Right renal cortex interstitium (tissue), 3 donors: Measurements from ENCODE around the gene OAT. TPM values are rescaled to one million over a fixed set of nuclear protein-coding genes. Genes with fewer than 3 reads are reported as not detected.

Source experiments
- DNase-seq, 3 donors: peaks; one replicate each; pipeline ENCODE4 v3.0.0-alpha.2; 2013; ENCODE audit warnings: low read depth in 3 of 3, low spot score in 2 of 3
- polyA plus RNA-seq, 3 donors: library from polyadenylated mRNA; unstranded; fragments of 120-200 nt; gene quantifications; one replicate each; pipeline ENCODE4 v1.2.1, GENCODE V29; 2013; ENCODE audit not compliant: insufficient read length in 3 of 3

The OAT gene
- polyA plus RNA-seq, 3 donors: 93.1 to 99.6 (median 98.6) TPM

DNA sequence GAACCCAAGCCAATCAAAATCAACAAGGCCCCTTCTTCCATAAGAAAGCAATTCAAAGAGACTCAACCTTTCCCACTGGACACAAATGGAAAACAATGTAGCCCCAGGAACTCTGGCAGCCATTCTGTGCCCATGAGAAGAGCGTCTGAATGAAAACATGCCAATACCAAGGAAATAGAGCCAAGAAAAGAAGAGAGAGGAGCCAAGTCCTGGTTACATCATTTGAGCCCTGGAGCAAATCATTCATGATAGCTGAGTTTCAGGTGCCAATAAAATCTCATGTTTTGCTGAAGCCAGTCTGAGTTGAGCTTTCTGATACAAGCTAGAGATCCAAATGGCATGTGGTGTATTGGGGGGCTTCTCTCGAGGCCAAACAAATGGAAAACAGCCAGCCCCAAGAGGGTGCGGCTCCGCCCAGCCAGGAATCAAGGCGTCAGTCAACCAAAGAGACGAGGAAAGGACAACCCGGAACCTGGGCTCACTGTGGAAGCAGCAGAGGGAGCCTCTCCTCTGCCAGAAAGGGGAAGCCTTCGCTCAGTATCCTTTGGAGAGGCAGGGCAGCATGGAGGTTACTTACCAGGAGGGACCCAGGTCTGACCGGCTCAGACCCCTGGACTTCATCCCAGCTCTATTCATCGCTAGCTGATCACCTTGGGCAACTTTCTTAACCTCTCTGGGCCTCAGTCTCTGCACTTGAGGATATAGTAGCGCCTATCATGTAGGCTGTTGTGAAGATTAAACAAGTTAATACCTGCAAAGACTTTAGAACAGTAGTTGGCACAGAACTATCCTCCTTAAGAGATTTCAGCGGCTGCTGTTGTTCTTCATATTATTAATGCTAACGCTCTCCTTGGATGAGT, 61.8 kb downstream of the OAT start:
- no peak for DNase-seq

DNA sequence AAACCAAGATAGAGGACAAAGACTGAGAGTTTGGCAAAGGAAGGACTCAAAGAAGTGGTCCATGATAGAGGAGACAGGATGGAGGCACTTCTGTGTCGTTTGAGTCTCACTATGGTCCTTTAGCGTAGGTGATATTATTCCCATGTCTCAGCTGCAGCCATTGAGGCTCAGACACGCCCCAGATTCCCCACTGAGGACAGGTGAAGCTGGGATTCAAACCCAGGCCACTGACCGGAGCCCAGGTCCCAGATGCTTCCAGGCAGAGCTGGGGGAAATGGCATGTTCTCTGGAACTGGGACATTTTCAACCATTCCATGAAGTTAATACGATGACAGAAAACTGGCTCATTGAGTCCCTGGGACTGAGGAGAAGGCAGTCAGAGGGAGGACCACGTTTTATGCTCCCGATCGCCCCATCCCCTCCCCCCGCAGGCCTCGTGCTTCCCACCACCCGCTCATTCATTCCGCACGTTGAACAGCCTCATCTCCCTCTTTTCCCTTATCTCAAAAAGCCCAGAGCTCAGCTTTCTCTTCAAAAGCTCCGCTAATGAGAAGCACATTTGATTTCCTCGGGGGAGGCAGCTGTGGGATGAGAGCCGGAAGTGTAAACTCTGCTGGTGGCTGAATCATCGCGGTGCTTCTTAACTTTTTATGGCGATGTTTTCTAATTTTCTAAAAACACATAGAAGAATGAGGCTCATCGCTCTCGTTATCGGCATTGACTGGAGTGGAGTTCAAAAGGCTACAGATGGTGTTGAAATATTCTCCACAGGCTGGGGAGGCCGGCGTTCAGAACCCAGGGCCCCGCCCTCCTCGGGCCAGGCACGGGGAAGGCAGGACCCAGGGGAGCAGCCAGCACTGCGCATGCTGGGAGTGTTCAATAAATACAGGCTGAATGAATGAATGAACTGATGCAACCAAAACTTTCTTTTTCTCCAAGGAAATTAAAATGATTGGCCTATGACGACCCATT, 64.0 kb downstream of the OAT start:
- peak in 2 of 3 donors; percentile 23 to 32 for DNase-seq

DNA sequence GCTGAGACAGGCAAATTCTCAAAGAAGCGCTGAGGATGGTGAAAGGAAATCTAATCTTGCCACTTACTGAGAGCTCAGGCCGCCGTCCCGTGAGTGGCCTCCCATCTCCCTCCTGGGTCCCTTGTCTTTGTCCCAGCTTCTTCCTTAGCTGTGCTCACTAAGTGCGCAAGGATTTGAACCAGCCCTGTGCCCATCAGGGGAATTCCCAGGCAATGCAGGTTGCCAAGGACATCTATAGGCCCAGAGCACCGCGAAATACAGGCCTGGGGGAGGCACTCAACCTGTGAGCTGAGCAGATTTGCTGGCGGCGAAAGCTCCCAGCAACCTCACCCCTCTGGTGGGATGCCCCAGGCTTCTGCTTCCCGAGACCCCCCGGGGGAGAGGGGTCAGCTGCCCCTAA, 64.8 kb downstream of the OAT start:
- no peak for DNase-seq

DNA sequence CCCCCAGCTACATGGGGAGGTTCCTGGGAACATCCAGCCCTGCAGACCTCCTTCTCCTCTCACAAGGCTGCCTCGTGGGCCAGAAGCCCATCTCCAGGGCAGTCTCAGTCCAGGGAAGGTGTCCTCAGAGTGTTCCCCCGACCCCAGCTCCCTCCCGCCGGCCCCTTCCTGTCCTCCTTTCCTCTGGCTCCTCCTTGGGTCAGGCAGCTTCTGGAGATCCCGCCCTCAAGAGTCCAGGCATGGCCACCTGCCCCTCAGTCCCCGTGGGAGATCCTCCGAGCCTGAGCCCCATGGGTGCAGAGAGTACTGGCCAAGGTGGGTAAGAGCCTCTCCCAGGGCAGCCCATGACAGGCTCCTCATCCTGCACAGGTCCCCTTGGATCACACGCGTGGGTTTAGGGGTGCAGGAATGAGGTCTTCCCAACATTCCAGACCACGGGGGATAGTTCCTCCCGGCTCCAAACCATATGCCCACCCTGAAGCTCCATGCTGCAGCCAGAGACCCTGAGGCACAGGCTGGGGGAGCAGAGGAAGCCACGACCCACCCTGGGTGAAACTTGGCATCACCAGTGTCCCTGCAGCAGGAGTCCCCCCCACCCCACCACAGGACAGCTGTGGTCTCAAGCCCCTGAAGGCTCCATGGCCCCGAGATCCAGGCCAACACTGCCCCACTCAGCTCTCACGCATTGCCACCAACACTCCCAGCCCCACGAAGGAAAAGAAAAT, 65.5 kb downstream of the OAT start:
- DNase-seq: no peak

DNA sequence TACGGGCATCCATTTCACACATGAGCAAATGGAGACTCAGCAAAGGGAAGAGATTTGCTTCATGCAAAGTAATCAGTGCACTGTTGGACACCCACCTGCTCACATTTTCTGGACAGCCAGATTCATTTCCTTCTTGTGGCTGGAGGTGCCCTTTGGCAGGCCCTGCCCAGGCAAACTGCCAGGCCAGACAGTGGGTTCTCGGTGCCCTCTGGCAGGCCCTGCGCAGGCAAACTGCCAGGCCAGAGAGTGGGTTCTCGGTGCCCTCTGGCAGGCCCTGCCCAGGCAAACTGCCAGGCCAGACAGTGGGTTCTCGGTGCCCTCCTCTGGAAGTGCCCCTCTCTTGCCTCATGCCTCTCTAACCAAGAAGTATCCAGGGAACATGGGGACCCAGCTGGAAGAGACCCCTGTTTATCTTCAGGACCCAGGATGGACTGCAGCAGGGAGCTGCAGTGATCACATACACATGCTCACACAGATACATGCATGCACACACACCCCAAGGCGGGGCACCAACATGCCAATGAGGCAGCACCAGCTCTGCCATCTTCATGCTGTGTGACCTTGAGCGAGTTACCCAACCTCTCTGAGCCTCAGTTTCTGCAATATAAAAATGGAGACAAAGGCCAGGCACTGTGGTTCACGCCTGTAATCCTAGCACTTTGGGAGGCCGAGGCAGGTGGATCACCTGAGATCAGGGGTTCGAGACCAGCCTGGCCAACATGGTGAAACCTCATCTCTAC, 67.1 kb downstream of the OAT start:
- no peak for DNase-seq

DNA sequence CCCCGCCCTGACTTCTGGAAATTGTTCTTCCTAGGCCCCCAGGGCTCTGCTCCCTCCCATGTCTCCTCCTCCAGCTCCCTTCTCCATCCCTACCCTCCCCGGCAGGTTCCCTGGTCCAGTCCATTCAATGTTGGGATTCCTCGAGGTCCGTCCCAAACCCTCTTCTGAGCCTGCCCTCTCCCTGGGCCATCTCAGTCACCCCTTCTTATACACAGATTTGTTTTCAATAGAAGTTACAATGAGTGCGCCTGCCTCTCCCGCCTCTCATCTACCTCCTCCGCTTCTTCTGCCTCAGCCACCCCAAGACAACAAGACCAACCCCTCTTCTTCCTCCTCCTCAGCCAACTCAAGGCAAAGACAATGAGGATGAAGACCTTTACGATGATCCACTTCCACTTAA, 67.9 kb downstream of the OAT start:
- no peak for DNase-seq

DNA sequence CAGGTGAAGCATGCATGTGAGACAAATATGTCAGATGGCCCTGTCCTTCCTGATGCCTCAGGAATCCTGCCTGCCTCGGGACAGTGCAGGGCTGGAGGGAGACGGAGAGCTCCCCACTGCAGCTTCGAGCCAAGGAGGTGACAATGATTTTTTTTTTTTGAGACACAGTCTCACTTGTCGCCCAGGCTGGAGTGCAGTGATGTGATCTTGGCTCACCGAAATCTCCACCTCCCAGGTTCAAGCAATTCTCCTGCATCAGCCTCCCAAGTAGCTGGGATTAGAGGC, 68.8 kb downstream of the OAT start:
- no peak for DNase-seq

DNA sequence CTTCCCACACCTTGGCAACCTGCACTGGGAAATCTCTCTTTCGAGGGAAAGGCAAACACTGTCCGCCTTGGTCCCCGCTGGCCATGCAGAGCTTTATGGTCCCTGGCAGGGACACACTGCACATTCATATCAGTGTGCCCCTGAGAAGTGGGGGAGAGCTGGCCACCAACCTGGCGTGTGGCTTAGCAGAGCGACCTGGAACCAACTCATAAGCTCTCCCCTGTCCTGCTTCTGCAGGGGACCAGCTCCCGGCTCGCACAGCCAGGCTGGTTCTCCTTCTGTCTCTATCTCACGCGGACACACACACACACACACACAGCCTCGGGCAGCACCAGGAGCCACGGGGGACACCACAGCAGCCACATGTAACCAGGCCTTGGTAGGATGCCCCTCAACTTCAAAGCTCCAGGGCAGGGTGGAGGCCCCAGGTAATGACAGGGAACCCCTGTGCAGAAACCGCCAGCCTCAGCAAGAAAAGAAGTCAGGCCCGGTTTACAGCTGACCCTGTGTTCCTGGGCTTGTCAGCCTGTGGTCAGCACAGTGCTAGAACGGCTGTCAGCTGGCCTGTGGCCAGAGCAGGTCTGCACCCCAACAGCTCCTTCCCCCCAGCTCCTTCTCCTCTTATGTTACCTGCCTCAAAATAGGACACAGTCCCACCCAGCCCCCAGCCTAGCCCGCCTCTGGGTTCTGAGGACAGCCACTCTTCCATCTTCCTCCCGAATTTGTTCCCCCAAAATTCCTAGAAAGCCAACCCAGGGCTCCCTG, 69.3 kb downstream of the OAT start:
- DNase-seq: no peak

DNA sequence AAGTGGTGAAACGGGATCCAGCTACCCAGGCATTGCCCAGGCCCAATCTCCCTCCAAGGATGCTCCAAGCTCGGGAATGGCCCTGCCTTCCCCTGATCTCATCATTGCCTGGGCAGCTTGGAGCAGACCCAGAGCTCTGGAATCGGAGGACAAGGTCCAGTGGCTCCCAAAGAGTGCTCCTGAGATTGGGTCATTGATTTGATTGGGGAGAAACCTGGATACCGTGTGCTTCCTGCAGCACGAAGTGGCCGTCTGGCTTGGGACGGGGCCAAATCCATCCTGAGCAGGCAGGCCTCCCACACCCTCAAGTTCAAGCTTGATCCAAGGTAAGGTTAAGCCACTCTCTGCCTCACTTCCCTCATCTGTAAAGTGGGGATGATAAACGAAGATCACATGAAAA, 69.9 kb downstream of the OAT start:
- no peak for DNase-seq

DNA sequence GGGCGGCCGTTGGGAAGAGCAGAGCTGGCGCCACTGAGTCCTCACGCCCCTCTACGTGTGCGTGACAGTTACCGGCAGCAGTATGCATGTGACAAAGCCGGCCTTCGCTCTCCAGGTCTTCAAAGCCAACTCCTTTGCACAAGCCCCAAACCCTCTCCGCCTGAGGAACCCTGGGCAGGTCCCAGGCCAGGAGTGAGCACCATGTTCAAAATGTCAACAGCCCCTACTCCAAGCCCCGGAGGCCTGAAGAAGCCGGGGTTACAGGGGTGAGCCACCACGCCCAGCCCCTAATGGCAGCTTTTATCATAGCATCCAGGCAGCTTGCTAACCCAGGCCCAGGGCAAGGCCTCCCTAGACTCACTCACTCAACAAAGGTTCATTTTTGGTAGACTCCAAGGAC, 70.8 kb downstream of the OAT start:
- DNase-seq: no peak

Other genes with a start within 250 kb of the OAT start
- not detected for gene NKX1-2, start 31.1 kb upstream of the OAT start, polyA plus RNA-seq
- gene LHPP, start 42.9 kb upstream of the OAT start, polyA plus RNA-seq: 10 to 100 TPM; 19.1 to 24.0 (median 20.0) TPM